Muscle of back (tissue), 11 donors: Measurements from ENCODE around the gene POLD1. TPM values are rescaled to one million over a fixed set of nuclear protein-coding genes. Genes with fewer than 3 reads are reported as not detected.
"Not testable (repeated sequence)": the region's sequence is repeated elsewhere in the genome, so short reads cannot be mapped to it uniquely, and the experiment has no call there.

Experiments
- DNase-seq, 3 donors: peaks; one replicate each; pipeline versions ENCODE4 v3.0.0 to v3.0.0-alpha.2; 2013
- polyA plus RNA-seq, 10 donors: library from polyadenylated mRNA; unstranded; fragments of 120-200 nt; gene quantifications; one replicate each; pipeline ENCODE4 v1.2.1, GENCODE V29; 2013; ENCODE audit not compliant: insufficient read length in 10 of 10

Gene POLD1
- polyA plus RNA-seq, 10 donors: 13.8 to 25.0 (median 17.2) TPM

- no peak for DNase-seq
These were observed 3.7 kb downstream of the POLD1 start for GRCh38 chr19:50387868-50388245.

GRCh38 chr19:50390295-50390694 is 6.1 kb downstream of the POLD1 start:
- DNase-seq: not testable (repeated sequence)

GRCh38 chr19:50390952-50391351 is 6.8 kb downstream of the POLD1 start:
- DNase-seq: not testable (repeated sequence)

- DNase-seq: no peak
These were observed 8.6 kb downstream of the POLD1 start for GRCh38 chr19:50392759-50393158.

- no peak for DNase-seq
These were observed 9.4 kb downstream of the POLD1 start for GRCh38 chr19:50393589-50393988.

- no peak for DNase-seq
These were observed 9.9 kb downstream of the POLD1 start for GRCh38 chr19:50394017-50394416.

- DNase-seq: no peak
These were observed 14.7 kb downstream of the POLD1 start for GRCh38 chr19:50398675-50399367.

- DNase-seq: no peak
These were observed 15.2 kb downstream of the POLD1 start for GRCh38 chr19:50399368-50399745.

GRCh38 chr19:50401605-50402450 is 17.7 kb downstream of the POLD1 start:
- DNase-seq: no peak

- DNase-seq: no peak
These were observed 18.6 kb downstream of the POLD1 start for GRCh38 chr19:50402544-50403301.

- no peak for DNase-seq
These were observed 22.1 kb downstream of the POLD1 start for GRCh38 chr19:50406156-50406820.

- DNase-seq: no peak
These were observed 22.7 kb downstream of the POLD1 start for GRCh38 chr19:50406829-50407228.

- no peak for DNase-seq
These were observed 25.2 kb downstream of the POLD1 start for GRCh38 chr19:50409347-50409746.

GRCh38 chr19:50410109-50410508 is 26.0 kb downstream of the POLD1 start:
- no peak for DNase-seq

- no peak for DNase-seq
These were observed 28.3 kb downstream of the POLD1 start for GRCh38 chr19:50412419-50412818.

GRCh38 chr19:50413096-50413495 is 28.9 kb downstream of the POLD1 start:
- DNase-seq: no peak

- DNase-seq: no peak
These were observed 29.4 kb downstream of the POLD1 start for GRCh38 chr19:50413531-50413930.

- peak; percentile 23 to 73 (median 60) for DNase-seq
These were observed 30.9 kb downstream of the POLD1 start for GRCh38 chr19:50414864-50415660.

- DNase-seq: no peak
These were observed 31.5 kb downstream of the POLD1 start for GRCh38 chr19:50415661-50416033.

- DNase-seq: no peak
These were observed 32.2 kb downstream of the POLD1 start for GRCh38 chr19:50416034-50416977.
